HL-60 (cell line): ENCODE measurements around the gene TCEA2.

Experiments used
- GABPA ChIP-seq: IDR thresholded peaks from 2 replicates; pipeline ENCODE4 v1.6.1; 2012; ENCODE audit warnings: low read depth
- POLR2AphosphoS5 ChIP-seq: IDR thresholded peaks from 2 replicates; pipeline ENCODE4 v1.6.1; 2012; ENCODE audit warnings: low read depth
- SPI1 ChIP-seq: IDR thresholded peaks from 2 replicates; pipeline ENCODE4 v1.6.1; 2012; ENCODE audit warnings: low read depth, mild to moderate bottlenecking, borderline replicate concordance
- TF ChIP-seq, protein P1 (sequence below): IDR thresholded peaks from one replicate; pipeline ENCODE4 v1.5.1; 2011; ENCODE audit warnings: low read length, control low read depth, inconsistent platforms; ENCODE audit not compliant: insufficient read depth
- TF ChIP-seq, protein P2 (sequence below): IDR thresholded peaks from 2 replicates; pipeline ENCODE4 v1.6.1; 2012; ENCODE audit warnings: low read depth; ENCODE audit not compliant: insufficient replicate concordance

DNA sequence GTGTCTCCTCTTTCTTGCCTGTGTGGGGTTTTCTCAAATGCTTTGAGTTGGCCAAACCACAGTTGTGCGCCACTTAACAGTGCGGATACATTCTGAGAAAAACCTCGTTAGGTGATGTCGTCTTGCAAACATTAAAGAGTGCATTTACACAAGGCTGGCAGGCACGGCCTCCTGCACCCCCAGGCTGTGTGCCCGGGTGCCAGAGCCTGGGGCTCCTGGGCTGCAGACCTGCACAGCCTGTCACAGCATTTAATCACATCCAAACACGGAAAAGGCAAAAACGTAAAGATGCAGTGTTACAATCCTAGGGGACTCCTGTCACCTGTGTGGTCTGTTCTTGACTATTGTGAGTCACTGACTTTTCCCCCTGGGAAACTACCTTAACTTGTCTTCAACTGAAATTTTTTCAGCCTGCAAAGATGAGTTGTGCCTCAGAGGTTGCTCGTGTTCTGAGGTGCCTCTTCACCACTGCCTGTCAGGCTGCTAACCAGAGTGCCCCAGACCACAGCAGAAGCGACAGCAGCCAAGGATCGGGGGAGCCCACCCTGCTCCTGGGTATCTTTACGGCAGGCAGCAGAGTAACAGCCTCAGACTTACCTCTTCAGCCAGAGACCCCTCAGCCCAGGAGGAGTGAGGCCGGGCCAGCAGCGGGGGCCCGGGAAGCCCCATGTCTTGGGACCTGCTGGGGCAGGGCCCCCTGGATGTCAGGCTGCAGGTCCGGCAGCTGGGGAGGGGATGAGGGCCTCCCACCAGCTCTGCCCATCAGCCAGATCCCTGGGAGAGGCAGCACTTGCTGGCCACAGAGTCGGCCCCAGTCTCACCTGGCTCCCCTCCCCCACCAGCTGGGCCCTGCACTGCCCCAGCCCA is 27.7 kb upstream of the TCEA2 start:
- TF ChIP-seq, protein P1, sequence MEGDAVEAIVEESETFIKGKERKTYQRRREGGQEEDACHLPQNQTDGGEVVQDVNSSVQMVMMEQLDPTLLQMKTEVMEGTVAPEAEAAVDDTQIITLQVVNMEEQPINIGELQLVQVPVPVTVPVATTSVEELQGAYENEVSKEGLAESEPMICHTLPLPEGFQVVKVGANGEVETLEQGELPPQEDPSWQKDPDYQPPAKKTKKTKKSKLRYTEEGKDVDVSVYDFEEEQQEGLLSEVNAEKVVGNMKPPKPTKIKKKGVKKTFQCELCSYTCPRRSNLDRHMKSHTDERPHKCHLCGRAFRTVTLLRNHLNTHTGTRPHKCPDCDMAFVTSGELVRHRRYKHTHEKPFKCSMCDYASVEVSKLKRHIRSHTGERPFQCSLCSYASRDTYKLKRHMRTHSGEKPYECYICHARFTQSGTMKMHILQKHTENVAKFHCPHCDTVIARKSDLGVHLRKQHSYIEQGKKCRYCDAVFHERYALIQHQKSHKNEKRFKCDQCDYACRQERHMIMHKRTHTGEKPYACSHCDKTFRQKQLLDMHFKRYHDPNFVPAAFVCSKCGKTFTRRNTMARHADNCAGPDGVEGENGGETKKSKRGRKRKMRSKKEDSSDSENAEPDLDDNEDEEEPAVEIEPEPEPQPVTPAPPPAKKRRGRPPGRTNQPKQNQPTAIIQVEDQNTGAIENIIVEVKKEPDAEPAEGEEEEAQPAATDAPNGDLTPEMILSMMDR, result no peak
- no peak for TF ChIP-seq POLR2AphosphoS5
- no peak for TF ChIP-seq SPI1
- TF ChIP-seq, protein P2, sequence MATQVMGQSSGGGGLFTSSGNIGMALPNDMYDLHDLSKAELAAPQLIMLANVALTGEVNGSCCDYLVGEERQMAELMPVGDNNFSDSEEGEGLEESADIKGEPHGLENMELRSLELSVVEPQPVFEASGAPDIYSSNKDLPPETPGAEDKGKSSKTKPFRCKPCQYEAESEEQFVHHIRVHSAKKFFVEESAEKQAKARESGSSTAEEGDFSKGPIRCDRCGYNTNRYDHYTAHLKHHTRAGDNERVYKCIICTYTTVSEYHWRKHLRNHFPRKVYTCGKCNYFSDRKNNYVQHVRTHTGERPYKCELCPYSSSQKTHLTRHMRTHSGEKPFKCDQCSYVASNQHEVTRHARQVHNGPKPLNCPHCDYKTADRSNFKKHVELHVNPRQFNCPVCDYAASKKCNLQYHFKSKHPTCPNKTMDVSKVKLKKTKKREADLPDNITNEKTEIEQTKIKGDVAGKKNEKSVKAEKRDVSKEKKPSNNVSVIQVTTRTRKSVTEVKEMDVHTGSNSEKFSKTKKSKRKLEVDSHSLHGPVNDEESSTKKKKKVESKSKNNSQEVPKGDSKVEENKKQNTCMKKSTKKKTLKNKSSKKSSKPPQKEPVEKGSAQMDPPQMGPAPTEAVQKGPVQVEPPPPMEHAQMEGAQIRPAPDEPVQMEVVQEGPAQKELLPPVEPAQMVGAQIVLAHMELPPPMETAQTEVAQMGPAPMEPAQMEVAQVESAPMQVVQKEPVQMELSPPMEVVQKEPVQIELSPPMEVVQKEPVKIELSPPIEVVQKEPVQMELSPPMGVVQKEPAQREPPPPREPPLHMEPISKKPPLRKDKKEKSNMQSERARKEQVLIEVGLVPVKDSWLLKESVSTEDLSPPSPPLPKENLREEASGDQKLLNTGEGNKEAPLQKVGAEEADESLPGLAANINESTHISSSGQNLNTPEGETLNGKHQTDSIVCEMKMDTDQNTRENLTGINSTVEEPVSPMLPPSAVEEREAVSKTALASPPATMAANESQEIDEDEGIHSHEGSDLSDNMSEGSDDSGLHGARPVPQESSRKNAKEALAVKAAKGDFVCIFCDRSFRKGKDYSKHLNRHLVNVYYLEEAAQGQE, result no peak
- TF ChIP-seq GABPA, result no peak
